RPMI8226 (cell line): ENCODE results near the gene PCID2.
"Not testable (repeated sequence)": the region's sequence is repeated elsewhere in the genome, so short reads cannot be mapped to it uniquely, and the experiment has no call there.

Experiments
- DNase-seq: peaks from one replicate; pipeline ENCODE4 v3.0.0-alpha.2; 2015

The PCID2 gene

GRCh38 chr13:113162783-113163685 is 45.4 kb downstream of the PCID2 start:
- DNase-seq, result no peak

- not testable (repeated sequence) for DNase-seq
Observed at GRCh38 chr13:113161975-113162374, 46.5 kb downstream of the PCID2 start.

- no peak for DNase-seq
Observed at GRCh38 chr13:113161433-113161832, 47.0 kb downstream of the PCID2 start.

GRCh38 chr13:113160983-113161382 is 47.5 kb downstream of the PCID2 start:
- DNase-seq, result no peak

GRCh38 chr13:113159701-113160100 is 48.8 kb downstream of the PCID2 start:
- DNase-seq, result no peak

GRCh38 chr13:113158946-113159345 is 49.5 kb downstream of the PCID2 start:
- DNase-seq, result no peak

- DNase-seq, result no peak
Observed at GRCh38 chr13:113157929-113158747, 50.3 kb downstream of the PCID2 start, which contains the start of gene PROZ. PROZ (plus strand) TSS chr13:113158648; CDS start chr13:113158661, 13 bp downstream.

- no peak for DNase-seq
Observed at GRCh38 chr13:113157206-113157928, 51.1 kb downstream of the PCID2 start.

- DNase-seq, result no peak
Observed at GRCh38 chr13:113155982-113156655, 52.4 kb downstream of the PCID2 start.

- no peak for DNase-seq
Observed at GRCh38 chr13:113155201-113155600, 53.3 kb downstream of the PCID2 start.

GRCh38 chr13:113153810-113154748 is 54.4 kb downstream of the PCID2 start:
- DNase-seq, result peak; percentile 65

GRCh38 chr13:113152984-113153809 is 55.3 kb downstream of the PCID2 start:
- no peak for DNase-seq

GRCh38 chr13:113152691-113152983 is 55.8 kb downstream of the PCID2 start:
- DNase-seq, result no peak

- peak; percentile 81 for DNase-seq
Observed at GRCh38 chr13:113151745-113152690, 56.5 kb downstream of the PCID2 start.

- no peak for DNase-seq
Observed at GRCh38 chr13:113150550-113151365, 57.7 kb downstream of the PCID2 start.

GRCh38 chr13:113149711-113150549 is 58.5 kb downstream of the PCID2 start:
- DNase-seq, result no peak

- DNase-seq, result no peak
Observed at GRCh38 chr13:113148940-113149503, 59.4 kb downstream of the PCID2 start.
